A549 (cell line): ENCODE measurements around the gene COL8A2. TPM values are rescaled to one million over a fixed set of nuclear protein-coding genes. Genes with fewer than 3 reads are reported as not detected.

Experiments used
- ATAC-seq, 2 experiments: fragments of 200-7000 bp in 1 of 2; fragments of >200 bp in 1 of 2; cut with Nextera tagmentation in 1 of 2; cut with Tn5 transposase in 1 of 2; 3 replicates each; pipeline versions ENCODE4 v1.8.0 to v1.9.1; 2018 to 2020; ENCODE audit warnings: mild to moderate bottlenecking in 1 of 2, moderate library complexity in 1 of 2
- CTCF ChIA-PET: fragments of 300-600 bp; sonication (Branson Sonifier 250); formaldehyde crosslinking; extraction: SDS; loops from one replicate; lab custom pipeline; 2021; ENCODE audit warnings: antibody characterized with exemption, inconsistent platforms; lab: Yijun Ruan, JAX
- POLR2A ChIA-PET: fragments of 350-600 bp; formaldehyde crosslinking; extraction: SDS; loops from one replicate; lab custom pipeline; 2021; ENCODE audit warnings: antibody characterized with exemption, inconsistent platforms; lab: Yijun Ruan, JAX
- DNase-seq, 2 experiments: peaks; one replicate each; pipeline versions ENCODE4 v3.0.0 to v3.0.0-alpha.2; 2011 to 2016; ENCODE audit warnings: low read depth in 1 of 2, low spot score in 1 of 2
- FAIRE-seq: peaks from 2 replicates; lab custom pipeline; 2011; peaks lifted over from hg19 to GRCh38; lab: Jason Lieb, UNC
- H3K27ac ChIP-seq, 2 experiments: fragments of >200 bp; sonication (Bioruptor Twin); formaldehyde crosslinking; 3 replicates each; pipeline ENCODE4 v1.5.1; 2016 to 2017
- H3K4me1 ChIP-seq: fragments of >200 bp; sonication (Bioruptor Twin); formaldehyde crosslinking; 3 replicates; pipeline ENCODE4 v1.6.1; 2016
- H3K4me2 ChIP-seq: fragments of >200 bp; sonication (Bioruptor Twin); formaldehyde crosslinking; 3 replicates; pipeline ENCODE4 v1.6.1; 2016
- H3K4me3 ChIP-seq: fragments of >200 bp; sonication (Bioruptor Twin); formaldehyde crosslinking; 3 replicates; pipeline ENCODE4 v1.5.1; 2016
- H3K9me3 ChIP-seq: fragments of >200 bp; sonication (Bioruptor Twin); formaldehyde crosslinking; 3 replicates; pipeline ENCODE4 v1.6.1; 2016
- BHLHE40 ChIP-seq: IDR thresholded peaks from 2 replicates; pipeline ENCODE4 v1.6.1; 2012; ENCODE audit warnings: low read depth, low read length, inconsistent platforms
- CHD4 ChIP-seq: fragments of 200-600 bp; sonication (generic); IDR thresholded peaks from 2 replicates; pipeline ENCODE4 v1.6.1; 2016; ENCODE audit warnings: antibody characterized with exemption, mild to moderate bottlenecking, borderline replicate concordance
- EHMT2 ChIP-seq: fragments of 200-600 bp; sonication (generic); IDR thresholded peaks from 2 replicates; pipeline ENCODE4 v1.6.1; 2016; ENCODE audit warnings: antibody characterized with exemption, low read depth, mild to moderate bottlenecking, moderate library complexity
- JUN ChIP-seq, 2 experiments: fragments of >200 bp; sonication (Bioruptor Twin); formaldehyde crosslinking; IDR thresholded peaks; 2 replicates in 1 of 2; 3 replicates in 1 of 2; pipeline ENCODE4 v1.6.1; 2016 to 2017
- KDM1A ChIP-seq: fragments of 200-600 bp; sonication (generic); IDR thresholded peaks from 2 replicates; pipeline ENCODE4 v1.6.1; 2016; ENCODE audit warnings: low read depth, mild to moderate bottlenecking
- KDM5A ChIP-seq: fragments of 200-600 bp; sonication (generic); IDR thresholded peaks from 2 replicates; pipeline ENCODE4 v1.6.1; 2016; ENCODE audit warnings: antibody characterized with exemption, mild to moderate bottlenecking
- NFE2L2 ChIP-seq: fragments of 150-350 bp; conservative IDR thresholded peaks from 2 replicates; pipeline ENCODE4 v1.6.1; 2014; ENCODE audit warnings: low read length
- PHF8 ChIP-seq: fragments of 200-600 bp; sonication (generic); IDR thresholded peaks from 2 replicates; pipeline ENCODE4 v1.6.1; 2016; ENCODE audit warnings: low read depth, mild to moderate bottlenecking, antibody characterized with exemption, moderate library complexity, borderline replicate concordance
- POLR2AphosphoS2 ChIP-seq: conservative IDR thresholded peaks from 2 replicates; pipeline ENCODE4 v1.6.1; 2012; ENCODE audit warnings: low read length, improper control_type of control experiment, inconsistent platforms
- RAD21 ChIP-seq, 2 experiments: fragments of >200 bp in 1 of 2; sonication (Bioruptor Twin) in 1 of 2; formaldehyde crosslinking in 1 of 2; IDR thresholded peaks in 1 of 2; conservative IDR thresholded peaks in 1 of 2; 2 replicates in 1 of 2; 3 replicates in 1 of 2; pipeline ENCODE4 v1.6.1; 2012 to 2018; ENCODE audit warnings: inconsistent platforms in 1 of 2
- RFX5 ChIP-seq: fragments of 450-650 bp; IDR thresholded peaks from 2 replicates; pipeline ENCODE4 v1.7.1; 2014; ENCODE audit warnings: antibody characterized with exemption, mild to moderate bottlenecking, moderate library complexity
- TFCP2L1 ChIP-seq: fragments of 250-450 bp; sonication (Bioruptor Pico); IDR thresholded peaks from 2 replicates; pipeline ENCODE4 v1.5.0; 2021; ENCODE audit warnings: mild to moderate bottlenecking
- ZSCAN20 ChIP-seq: fragments of 250-450 bp; sonication (Bioruptor Pico); IDR thresholded peaks from 2 replicates; pipeline ENCODE4 v1.8.0; 2022; ENCODE audit warnings: mild to moderate bottlenecking, moderate library complexity
- WGBS: methylation state at CpG from one replicate; pipeline ENCODE4 v1.1.6; 2017; ENCODE audit errors: missing lambda C conversion rate; 5-methylcytosine and 5-hydroxymethylcytosine counted together
- polyA plus RNA-seq, 4 experiments: library from polyadenylated mRNA; depleted of rRNA in 3 of 4; stranded (reverse); fragments of >200 nt; fragmentation: RNase III in 1 of 4; extraction: RNeasy Plus Mini Kit Qiagen cat#74134 plus additional on column Dnase treatment in 1 of 4; gene quantifications; 2 replicates in 3 of 4; 3 replicates in 1 of 4; pipeline ENCODE4 v1.2.3, GENCODE V29; 2011 to 2017
- TF ChIP-seq, protein P1 (sequence below): fragments of >200 bp; sonication (Bioruptor Twin); formaldehyde crosslinking; IDR thresholded peaks from 3 replicates; pipeline ENCODE4 v1.5.1; 2016
- TF ChIP-seq, protein P2 (sequence below): fragments of >200 bp; sonication (Bioruptor Twin); formaldehyde crosslinking; IDR thresholded peaks from 2 replicates; pipeline ENCODE4 v1.6.1; 2016

COL8A2 gene
- polyA plus RNA-seq, 2 of the 4 experiments (the other 2 are of a cell fraction), result 0.05 to 0.12 TPM

DNA sequence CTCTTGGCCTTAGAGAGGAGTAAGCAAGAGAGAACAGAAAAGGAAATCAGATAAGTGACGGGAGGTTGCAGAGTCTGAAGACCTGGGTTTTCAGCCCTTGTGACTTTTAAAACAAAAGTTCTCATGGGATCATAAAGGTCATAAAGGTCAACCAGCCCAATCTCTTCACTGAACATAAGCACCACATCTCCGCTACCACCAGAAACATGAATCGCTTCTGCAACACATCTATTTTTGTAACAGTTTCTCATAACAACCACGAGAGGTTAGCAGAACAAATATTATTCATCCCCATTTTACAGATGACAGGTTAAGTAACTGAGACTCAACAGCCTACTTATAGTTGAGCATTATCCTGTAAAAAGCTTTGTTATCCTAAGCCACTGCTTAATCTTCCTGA, 18.4 kb upstream of the COL8A2 start:
- WGBS, result 89% methylated on average over 4 of the region's 4 CpGs
- DNase-seq, result no peak
- ChIA-PET CTCF (interaction anchor here (0.7 to 3.4 kb wide), 3 partner anchors 9 to 225 kb away, joined by 3 to 20 read pairs (median 3); no protein-coding TSS in a partner anchor), POLR2A (no interaction called here)
- Histone ChIP-seq H3K4me3 (no peak overlapping the region), H3K4me1 (peaks cover 7% of the 10 kb centered on the region), H3K27ac (no peak overlapping the region), H3K4me2 (no peak overlapping the region), H3K9me3 (no peaks in the 10 kb centered on the region)
- no peak for ATAC-seq
- no peak for FAIRE-seq
- TF ChIP-seq EHMT2 (no peak), JUN (IDR thresholded peaks at IDR 0.05) (no peak), KDM1A (0 out of 2 replicates have a peak, but pooled peaks have one; percentile 42)

DNA sequence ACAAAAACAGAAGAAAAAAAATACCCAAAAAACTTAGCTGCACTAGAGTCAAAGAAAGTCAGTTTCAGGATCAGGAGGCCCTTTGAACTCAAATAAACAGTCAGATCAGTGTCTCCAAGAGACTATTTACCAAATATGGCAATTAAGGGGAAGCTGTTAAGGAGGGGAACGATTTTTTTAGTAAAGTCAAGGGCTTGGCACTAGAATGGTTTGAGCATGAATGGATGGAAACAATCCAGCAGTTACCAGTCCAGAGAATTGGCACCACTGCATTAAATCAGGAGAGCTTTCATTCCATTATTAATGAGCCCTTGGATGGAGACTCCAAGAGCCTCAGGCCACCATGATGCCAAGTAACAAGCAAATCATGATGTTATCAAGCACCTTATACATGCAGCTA, 17.1 kb upstream of the COL8A2 start:
- Histone ChIP-seq H3K27ac (no peak overlapping the region), H3K4me1 (no peaks in the 10 kb centered on the region), H3K4me3 (no peak overlapping the region), H3K4me2 (no peak overlapping the region), H3K9me3 (no peaks in the 10 kb centered on the region)
- WGBS, result 52% methylated on average over 1 of the region's 1 CpG
- no peak for FAIRE-seq
- CTCF ChIA-PET, result interaction anchor here (0.5 to 1.0 kb wide), 5 partner anchors 42 to 225 kb away, joined by 3 to 4 read pairs (median 3); no protein-coding TSS in a partner anchor
- no peak for DNase-seq
- no peak for TF ChIP-seq RAD21 (conservative IDR thresholded peaks at IDR 0.05 in 1 of 2, IDR thresholded peaks at IDR 0.05 in 1 of 2)
- no peak for TF ChIP-seq RFX5
- TF ChIP-seq, protein P1, sequence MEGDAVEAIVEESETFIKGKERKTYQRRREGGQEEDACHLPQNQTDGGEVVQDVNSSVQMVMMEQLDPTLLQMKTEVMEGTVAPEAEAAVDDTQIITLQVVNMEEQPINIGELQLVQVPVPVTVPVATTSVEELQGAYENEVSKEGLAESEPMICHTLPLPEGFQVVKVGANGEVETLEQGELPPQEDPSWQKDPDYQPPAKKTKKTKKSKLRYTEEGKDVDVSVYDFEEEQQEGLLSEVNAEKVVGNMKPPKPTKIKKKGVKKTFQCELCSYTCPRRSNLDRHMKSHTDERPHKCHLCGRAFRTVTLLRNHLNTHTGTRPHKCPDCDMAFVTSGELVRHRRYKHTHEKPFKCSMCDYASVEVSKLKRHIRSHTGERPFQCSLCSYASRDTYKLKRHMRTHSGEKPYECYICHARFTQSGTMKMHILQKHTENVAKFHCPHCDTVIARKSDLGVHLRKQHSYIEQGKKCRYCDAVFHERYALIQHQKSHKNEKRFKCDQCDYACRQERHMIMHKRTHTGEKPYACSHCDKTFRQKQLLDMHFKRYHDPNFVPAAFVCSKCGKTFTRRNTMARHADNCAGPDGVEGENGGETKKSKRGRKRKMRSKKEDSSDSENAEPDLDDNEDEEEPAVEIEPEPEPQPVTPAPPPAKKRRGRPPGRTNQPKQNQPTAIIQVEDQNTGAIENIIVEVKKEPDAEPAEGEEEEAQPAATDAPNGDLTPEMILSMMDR, result no peak
- TF ChIP-seq BHLHE40, result no peak
- TF ChIP-seq, protein P2, sequence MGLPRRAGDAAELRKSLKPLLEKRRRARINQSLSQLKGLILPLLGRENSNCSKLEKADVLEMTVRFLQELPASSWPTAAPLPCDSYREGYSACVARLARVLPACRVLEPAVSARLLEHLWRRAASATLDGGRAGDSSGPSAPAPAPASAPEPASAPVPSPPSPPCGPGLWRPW, result no peak
- POLR2A ChIA-PET, result no interaction called here
- ATAC-seq, result no peak

DNA sequence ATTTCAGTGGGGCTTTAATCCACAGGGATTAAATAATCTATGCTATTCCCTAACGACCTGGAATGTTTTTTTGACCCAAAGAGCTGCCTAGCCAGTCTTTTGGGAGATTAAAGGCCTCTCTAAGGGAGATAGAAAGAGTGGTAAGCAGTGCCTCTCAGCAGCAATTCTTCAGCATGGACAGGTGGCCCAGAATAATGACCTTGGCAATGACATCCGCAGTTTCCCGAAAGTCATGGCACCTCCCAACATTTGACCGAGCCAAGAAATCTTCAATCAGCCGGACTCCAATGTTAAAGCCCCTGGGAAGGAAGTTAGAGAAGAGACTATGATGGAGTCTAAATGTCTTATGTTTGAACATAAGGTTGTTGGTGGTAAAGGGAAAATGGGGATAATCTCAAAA, 14.5 kb upstream of the COL8A2 start:
- H3K9me3 ChIP-seq, result no peaks in the 10 kb centered on the region
- no peak for DNase-seq
- no peak overlapping the region for H3K4me3 ChIP-seq
- ChIA-PET CTCF (interaction anchor here (0.7 to 1.1 kb wide), 2 partner anchors 10 to 22 kb away, joined by 3 read pairs; no protein-coding TSS in a partner anchor), POLR2A (no interaction called here)
- no peak overlapping the region for H3K27ac ChIP-seq
- no peak for ATAC-seq
- no peaks in the 10 kb centered on the region for H3K4me1 ChIP-seq
- TF ChIP-seq ZSCAN20 (CRISPR knock-in tag) (no peak), POLR2AphosphoS2 (no peak), KDM5A (no peak), PHF8 (no peak)
- TF ChIP-seq, protein P2, result no peak
- no peak overlapping the region for H3K4me2 ChIP-seq
- WGBS, result 82% methylated on average over 5 of the region's 5 CpGs
- no peak for FAIRE-seq

DNA sequence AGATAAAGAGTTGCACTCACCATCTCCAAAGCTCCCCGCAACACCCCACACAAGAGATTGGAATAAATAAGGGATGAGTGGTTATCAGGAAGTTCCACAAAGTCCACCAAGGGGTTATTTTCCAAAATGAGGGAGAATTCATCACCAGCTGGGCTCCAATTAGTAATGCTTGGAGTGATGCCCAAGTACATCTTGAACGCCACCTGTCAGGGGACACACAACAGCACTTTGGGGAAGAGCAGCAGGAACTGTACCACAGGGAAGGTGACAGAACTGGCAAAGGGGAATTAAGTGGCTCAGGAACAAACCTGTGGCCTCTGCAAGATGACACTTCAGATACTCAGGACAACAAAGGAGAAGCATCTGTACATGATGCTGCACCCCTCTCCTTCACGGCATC, 12.8 kb upstream of the COL8A2 start:
- TF ChIP-seq TFCP2L1 (CRISPR knock-in tag) (no peak), NFE2L2 (no peak), BHLHE40 (no peak), CHD4 (no peak)
- FAIRE-seq (no peak), ATAC-seq (no peak), DNase-seq (no peak)
- H3K4me3 ChIP-seq, result no peak overlapping the region
- WGBS, result 95% methylated on average over 3 of the region's 3 CpGs
- ChIA-PET CTCF (interaction anchor here (1.3 to 1.4 kb wide), 3 partner anchors 12 to 50 kb away, joined by 3 to 5 read pairs (median 3); partner anchors contain the start of gene TRAPPC3), POLR2A (no interaction called here)
- H3K4me2 ChIP-seq, result no peak overlapping the region
- no peaks in the 10 kb centered on the region for H3K9me3 ChIP-seq
- H3K27ac ChIP-seq, result no peak overlapping the region
- H3K4me1 ChIP-seq, result peaks cover 6% of the 10 kb centered on the region
